PFSK-1 (cell line): ENCODE data around the gene COA7.

Experiments
- FOXP2 ChIP-seq: optimal IDR thresholded peaks from 2 replicates; pipeline ENCODE3; 2011; ENCODE audit warnings: borderline replicate concordance, control low read depth, inconsistent platforms; ENCODE audit not compliant: insufficient read depth; ENCODE audit errors: extremely low read length, extremely low read depth
- POLR2AphosphoS5 ChIP-seq: IDR thresholded peaks from 2 replicates; pipeline ENCODE4 v1.6.1; 2012; ENCODE audit warnings: low read depth, mild to moderate bottlenecking, control low read depth, low read length, moderate library complexity
- REST ChIP-seq, 2 experiments: IDR thresholded peaks; 2 replicates each; pipeline versions ENCODE4 v1.6.1 to v1.8.0; 2011 to 2012; ENCODE audit warnings: low read depth in 2 of 2, low read length in 2 of 2, control low read depth in 1 of 2, inconsistent platforms in 1 of 2, mild to moderate bottlenecking in 1 of 2, moderate library complexity in 1 of 2; ENCODE audit not compliant: insufficient read depth in 1 of 2
- SIN3A ChIP-seq: IDR thresholded peaks from 2 replicates; pipeline ENCODE4 v1.6.1; 2012; ENCODE audit warnings: mild to moderate bottlenecking, low read length, moderate library complexity, borderline replicate concordance; ENCODE audit not compliant: insufficient read depth
- TAF1 ChIP-seq: IDR thresholded peaks from 2 replicates; pipeline ENCODE4 v1.6.1; 2012; ENCODE audit warnings: low read length, control low read depth, borderline replicate concordance; ENCODE audit not compliant: insufficient read depth

- TF ChIP-seq POLR2AphosphoS5 = no peak
- TF ChIP-seq SIN3A = no peak
- no peak for TF ChIP-seq REST (IDR thresholded peaks at IDR 0.05; ENCODE audit: insufficient read depth in 1 of 2, low read depth in 2 of 2, low read length in 2 of 2)
- TF ChIP-seq TAF1 = no peak
- no peak for TF ChIP-seq FOXP2
These were observed 46.2 kb downstream of the COA7 start for GRCh38 chr1:52651904-52652303.
